NCI-H187 (cell line): ENCODE results near the gene KCNE3.
"Not testable (repeated sequence)": the region's sequence is repeated elsewhere in the genome, so short reads cannot be mapped to it uniquely, and the experiment has no call there.

ENCODE experiments used
- DNase-seq, 2 experiments: peaks; one replicate each; lab custom pipeline; 2025; lab: John Stamatoyannopoulos, UW

The KCNE3 gene

GRCh38 chr11:74443071-74443864 is 24.1 kb downstream of the KCNE3 start:
- DNase-seq: peak; percentile 44 to 54

DNA sequence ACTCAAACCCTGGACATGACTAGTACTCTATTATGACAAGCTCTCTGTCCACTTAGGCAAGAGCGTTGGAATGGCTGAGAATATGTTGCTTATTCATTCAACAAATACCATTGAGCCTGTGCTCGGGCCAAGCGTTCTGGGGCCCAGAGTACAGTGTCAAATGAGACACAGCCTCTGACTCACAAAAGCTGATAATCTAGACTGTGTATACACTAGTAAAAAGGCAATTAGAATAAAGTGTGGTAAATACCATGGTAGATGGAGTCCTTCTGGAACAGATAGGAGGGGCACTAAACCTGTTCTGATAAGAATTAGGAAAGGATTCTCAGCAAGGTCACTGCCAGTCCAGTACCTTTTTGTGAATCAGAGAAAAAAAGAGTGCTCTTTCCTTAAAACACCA is 24.7 kb downstream of the KCNE3 start:
- DNase-seq: no peak

DNA sequence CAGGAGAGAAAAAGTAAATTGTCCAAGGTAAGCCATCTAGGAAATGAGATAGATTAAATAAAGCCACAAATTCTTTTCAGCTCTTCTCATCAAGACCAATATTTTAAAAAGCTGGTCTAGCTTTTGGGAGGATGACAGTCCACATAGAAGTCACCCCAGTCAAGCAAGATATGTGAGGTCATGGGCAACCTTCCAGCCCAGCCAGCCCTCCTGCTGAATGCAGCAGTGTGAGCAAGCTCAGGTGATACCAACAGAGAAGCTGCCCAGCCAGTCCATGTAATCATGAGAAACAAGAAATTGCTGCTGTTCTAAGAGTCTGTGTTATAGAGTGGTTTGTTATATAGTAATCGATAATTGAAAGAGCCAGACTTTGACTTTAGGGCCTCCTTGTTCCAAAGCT is 28.7 kb downstream of the KCNE3 start:
- no peak for DNase-seq

DNA sequence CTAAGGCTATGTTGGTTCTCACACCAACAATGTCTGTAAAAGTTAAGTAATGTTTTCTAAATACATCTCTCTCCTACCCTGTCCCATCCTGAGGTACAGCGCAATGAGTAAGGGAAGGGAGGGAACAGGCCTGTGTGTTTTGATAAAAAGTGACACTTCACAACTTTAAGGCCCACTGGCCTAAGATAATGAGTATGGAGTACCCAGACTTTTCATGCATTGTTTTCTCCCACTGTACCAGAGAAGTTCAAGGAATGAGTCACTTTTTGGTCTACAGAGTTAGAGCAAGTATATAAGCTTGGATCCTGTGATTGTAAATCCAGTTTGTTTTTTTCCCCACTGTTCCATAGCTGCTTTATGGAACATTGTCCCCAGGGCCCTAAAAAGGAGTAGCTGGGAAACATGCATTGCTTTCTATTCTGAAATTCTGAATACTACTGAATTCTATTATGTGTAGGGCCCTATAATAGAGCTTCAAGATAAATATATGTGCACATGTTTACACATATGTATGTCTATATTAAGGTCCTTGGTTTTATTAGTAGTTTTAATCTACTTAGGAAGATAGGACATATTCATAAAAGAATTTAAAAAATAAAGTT is 29.8 kb downstream of the KCNE3 start:
- DNase-seq: no peak

- no peak for DNase-seq
Observed at GRCh38 chr11:74434528-74434927, 32.8 kb downstream of the KCNE3 start.

GRCh38 chr11:74429205-74429604 is 38.1 kb downstream of the KCNE3 start:
- DNase-seq: no peak

DNA sequence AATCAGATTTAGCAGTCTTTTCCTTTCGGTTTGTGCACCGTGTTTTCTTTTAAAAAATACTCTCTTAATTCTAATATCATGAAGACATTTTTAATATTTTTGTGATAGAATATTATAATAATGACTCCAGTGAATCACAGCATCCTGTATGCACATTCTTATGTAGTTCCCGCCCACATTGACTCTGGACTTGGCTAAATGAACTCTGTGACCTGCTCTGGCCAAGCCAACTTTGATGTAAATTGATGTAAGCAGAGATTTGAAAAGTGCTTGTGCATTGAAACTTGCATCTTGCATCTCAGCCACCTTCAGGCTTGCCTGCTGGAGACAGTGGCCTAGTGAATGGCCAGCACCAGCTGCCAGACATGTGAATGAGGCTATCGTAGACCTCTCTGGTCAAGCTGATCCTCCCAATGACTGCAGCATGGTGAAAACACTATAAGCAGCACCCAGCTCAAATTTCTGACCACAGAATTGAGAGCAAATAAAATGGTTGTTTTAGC is 39.9 kb downstream of the KCNE3 start:
- DNase-seq: no peak

GRCh38 chr11:74425100-74425499 is 42.2 kb downstream of the KCNE3 start:
- DNase-seq: no peak

- no peak for DNase-seq
Observed at GRCh38 chr11:74418509-74418895, 48.8 kb downstream of the KCNE3 start.

- no peak for DNase-seq
Observed at GRCh38 chr11:74417860-74418508, 49.4 kb downstream of the KCNE3 start.

DNA sequence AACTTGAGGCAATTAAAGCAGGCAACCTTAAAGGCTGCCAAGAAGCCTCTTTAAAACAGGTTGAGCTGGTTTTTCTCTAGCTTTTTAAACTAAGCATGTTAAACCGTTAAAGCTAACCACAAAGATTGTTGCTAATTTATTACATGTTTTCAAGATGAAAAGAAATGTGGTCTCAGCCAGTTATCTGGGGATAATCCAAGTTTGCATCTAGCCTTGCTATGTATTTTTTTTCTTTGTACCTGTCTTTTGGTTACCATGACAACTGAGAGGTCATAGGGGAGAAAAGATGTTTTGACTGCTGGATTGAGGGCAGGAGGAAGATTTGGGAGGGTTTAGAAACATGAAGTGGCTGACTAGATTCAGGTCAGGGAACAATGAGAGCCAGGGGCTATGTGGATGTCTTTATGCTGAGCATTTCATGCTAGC is 50.0 kb downstream of the KCNE3 start:
- no peak for DNase-seq

GRCh38 chr11:74416974-74417373 is 50.4 kb downstream of the KCNE3 start:
- DNase-seq: not testable (repeated sequence)

GRCh38 chr11:74412733-74413359 is 54.5 kb downstream of the KCNE3 start:
- no peak for DNase-seq

DNA sequence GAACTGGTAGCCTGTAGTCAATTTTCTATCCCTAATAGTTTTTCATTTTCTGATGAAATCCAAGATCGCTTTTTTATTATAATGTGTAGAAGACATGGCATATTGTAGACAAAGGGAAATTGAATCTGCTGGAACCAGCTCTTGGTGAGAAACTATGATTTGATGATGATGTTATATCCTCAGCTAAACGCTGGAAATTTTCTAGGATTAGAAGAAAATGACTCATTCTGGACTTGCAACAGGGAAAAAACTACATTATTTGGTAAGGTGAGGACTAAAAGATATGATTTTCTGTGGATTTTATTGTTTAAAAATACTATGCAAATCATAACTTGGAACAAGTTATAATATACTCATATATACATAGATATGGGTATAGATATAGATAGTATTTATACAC is 55.0 kb downstream of the KCNE3 start:
- no peak for DNase-seq

DNA sequence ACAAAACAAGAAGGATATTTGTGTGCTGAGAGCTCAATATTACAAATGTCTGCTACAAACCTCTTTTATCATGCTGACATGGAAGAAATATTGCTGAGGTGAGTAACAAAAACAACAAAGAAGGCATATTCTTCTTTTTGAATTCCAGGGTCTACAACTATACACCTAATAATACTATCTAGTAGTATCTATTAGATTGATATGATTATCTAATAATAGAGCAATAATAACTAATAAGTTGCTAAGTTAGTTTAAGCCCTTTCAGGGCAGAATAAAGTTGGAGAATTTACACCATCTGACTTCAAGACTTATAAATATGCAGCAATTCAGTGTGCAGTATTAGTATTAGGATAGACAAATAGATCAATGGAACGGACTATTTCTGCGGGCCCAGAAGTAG is 57.7 kb downstream of the KCNE3 start:
- no peak for DNase-seq
